Duodenal mucosa (tissue), 2 donors: ENCODE results near the gene EIF3F.

Source experiments
- H3K27ac ChIP-seq: one replicate; pipeline ENCODE4 v1.7.0; 2013; ENCODE audit warnings: low read depth, low read length
- H3K27me3 ChIP-seq, 2 donors: one replicate each; pipeline ENCODE4 v1.7.0; 2013; ENCODE audit warnings: low read length in 2 of 2, control low read depth in 1 of 2; ENCODE audit not compliant: insufficient read depth in 2 of 2, control insufficient read depth in 1 of 2
- H3K36me3 ChIP-seq, 2 donors: one replicate each; pipeline ENCODE4 v1.7.0; 2013; ENCODE audit warnings: low read length in 2 of 2, control low read depth in 1 of 2; ENCODE audit not compliant: insufficient read depth in 2 of 2, control insufficient read depth in 1 of 2
- H3K4me1 ChIP-seq, 2 donors: one replicate each; pipeline ENCODE4 v1.7.0; 2013; ENCODE audit warnings: low read length in 2 of 2, control low read depth in 1 of 2; ENCODE audit not compliant: insufficient read depth in 2 of 2, control insufficient read depth in 1 of 2
- H3K4me3 ChIP-seq, 2 donors: one replicate each; pipeline ENCODE4 v1.7.0; 2013; ENCODE audit warnings: low read length in 2 of 2, low read depth in 1 of 2
- H3K9ac ChIP-seq, 2 donors: one replicate each; pipeline ENCODE4 v1.7.0; 2013; ENCODE audit warnings: low read length in 2 of 2, low read depth in 1 of 2
- H3K9me3 ChIP-seq, 2 donors: one replicate each; pipeline ENCODE4 v1.7.0; 2013; ENCODE audit warnings: low read length in 2 of 2, control low read depth in 1 of 2; ENCODE audit not compliant: control insufficient read depth in 1 of 2

Gene EIF3F

GRCh38 chr11:8049084-8049483, 61.9 kb downstream of the EIF3F start:
- H3K36me3 ChIP-seq = no peaks in the 10 kb centered on the region
- no peak overlapping the region for H3K4me3 ChIP-seq
- H3K9ac ChIP-seq = no peak overlapping the region
- peaks cover 0 to 4% of the 10 kb centered on the region in 2 donors for H3K27me3 ChIP-seq
- H3K27ac ChIP-seq = no peak overlapping the region
- no peaks in the 10 kb centered on the region for H3K4me1 ChIP-seq
- H3K9me3 ChIP-seq = no peaks in the 10 kb centered on the region
